ENCODE results near the gene DCTN1. TPM values are rescaled to one million over a fixed set of nuclear protein-coding genes. Genes with fewer than 3 reads are reported as not detected.
A peak's percentile ranks its signal among the peaks of the same experiment; 100 is the strongest.
"Not testable (repeated sequence)": the region's sequence is repeated elsewhere in the genome, so short reads cannot be mapped to it uniquely, and the experiment has no call there.

Gene DCTN1
- total RNA-seq = 10 to 100 TPM; 94.4 to 97.7 (median 97.6) TPM

GRCh38 chr2:74379851-74380789, at the start of gene DCTN1:
Gene DCTN1 (minus strand): TSS chr2:74380311. CDS start chr2:74380037, 274 bp downstream.
- Mint-ChIP-seq H3K4me1 (ENCODE audit: low read depth) (peaks cover 30% of the 10 kb centered on the region), H3K27me3 (ENCODE audit: low read depth) (no peaks in the 10 kb centered on the region)
- peak; percentile 58 to 84 for ATAC-seq

GRCh38 chr2:74428675-74429074, 48.6 kb upstream of the DCTN1 start:
- ATAC-seq (no peak), DNase-seq (no peak)
- H3K4me1 Mint-ChIP-seq (ENCODE audit: low read depth) = no peaks in the 10 kb centered on the region

More at GRCh38 chr2:74379851-74380789, at the start of gene DCTN1:
- Mint-ChIP-seq H3K9me3 (no peaks in the 10 kb centered on the region), H3K36me3 (ENCODE audit: insufficient read depth) (peaks cover 29% of the 10 kb centered on the region), H3K4me3 (peak within 1 kb of the TSS; percentile 42)
- peak; percentile 15 for DNase-seq

GRCh38 chr2:74427551-74427950, 47.4 kb upstream of the DCTN1 start:
- Mint-ChIP-seq H3K36me3 (ENCODE audit: insufficient read depth) (peaks cover 6% of the 10 kb centered on the region), H3K4me1 (ENCODE audit: low read depth) (peaks cover 5% of the 10 kb centered on the region), H3K27me3 (ENCODE audit: low read depth) (no peaks in the 10 kb centered on the region), H3K4me3 (no peak overlapping the region), H3K9me3 (no peaks in the 10 kb centered on the region)
- ATAC-seq (no peak), DNase-seq (no peak)

More at GRCh38 chr2:74428675-74429074, 48.6 kb upstream of the DCTN1 start:
- no peak overlapping the region for H3K4me3 Mint-ChIP-seq
- H3K27me3 Mint-ChIP-seq (ENCODE audit: low read depth) = no peaks in the 10 kb centered on the region
- H3K36me3 Mint-ChIP-seq (ENCODE audit: insufficient read depth) = peaks cover 6% of the 10 kb centered on the region
- no peaks in the 10 kb centered on the region for H3K9me3 Mint-ChIP-seq

DNA sequence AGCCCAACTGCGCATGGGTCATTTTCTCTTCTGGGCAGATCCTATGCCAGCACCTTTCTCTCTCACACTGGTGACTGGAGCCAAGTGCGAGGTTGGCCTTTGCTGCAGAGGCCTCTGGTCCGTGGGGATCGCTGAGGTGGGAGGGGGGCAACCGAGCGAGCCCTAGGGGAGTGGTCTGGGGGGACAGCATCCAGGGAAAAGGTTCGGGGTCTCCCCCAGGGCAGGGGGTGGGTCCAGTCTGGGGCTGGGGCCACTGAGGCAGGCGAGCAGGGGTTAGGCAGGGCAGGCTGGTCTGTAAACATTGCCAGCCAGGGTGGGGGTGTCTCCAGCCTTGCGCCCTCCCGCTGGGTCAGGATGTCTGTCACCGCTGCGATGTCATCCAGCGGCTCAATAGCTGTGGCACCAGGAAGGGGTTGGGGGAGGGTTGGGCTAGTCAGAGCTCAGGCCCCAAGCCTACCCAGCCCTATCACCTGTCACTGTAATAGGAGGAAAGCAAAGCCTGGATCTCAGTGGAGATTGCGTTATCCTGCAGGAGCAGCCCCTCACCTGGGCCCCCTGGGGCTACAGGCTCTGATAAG, 46.2 kb upstream of the DCTN1 start:
- ATAC-seq = no peak
- DNase-seq = no peak
- H3K4me1 Mint-ChIP-seq (ENCODE audit: low read depth) = peaks cover 14% of the 10 kb centered on the region
- H3K27me3 Mint-ChIP-seq (ENCODE audit: low read depth) = no peaks in the 10 kb centered on the region
- H3K4me3 Mint-ChIP-seq = no peak overlapping the region
- H3K36me3 Mint-ChIP-seq (ENCODE audit: insufficient read depth) = peaks cover 6% of the 10 kb centered on the region
- no peaks in the 10 kb centered on the region for H3K9me3 Mint-ChIP-seq

DNA sequence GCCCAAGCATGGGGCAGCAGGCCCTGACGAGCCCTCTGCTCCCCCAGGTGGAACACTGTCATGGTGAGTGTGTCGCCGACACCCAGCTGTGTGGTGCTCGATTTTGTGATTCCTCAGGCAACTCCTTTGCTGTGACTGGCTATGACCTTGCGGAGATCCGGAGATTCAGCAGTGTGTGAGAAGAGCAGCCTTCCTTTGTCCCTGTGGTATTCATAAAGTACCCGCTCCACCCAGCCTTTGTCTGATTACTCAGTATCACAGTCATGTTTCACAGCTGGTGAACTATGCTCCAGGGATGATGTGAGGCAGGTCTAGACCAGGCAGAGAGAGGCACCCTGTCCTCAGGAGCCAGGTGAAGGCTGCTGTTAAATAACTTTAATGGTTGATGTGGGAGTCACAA, 45.4 kb upstream of the DCTN1 start:
- DNase-seq (no peak), ATAC-seq (no peak)
- H3K27me3 Mint-ChIP-seq (ENCODE audit: low read depth) = no peaks in the 10 kb centered on the region
- H3K4me3 Mint-ChIP-seq = no peak overlapping the region
- H3K4me1 Mint-ChIP-seq (ENCODE audit: low read depth) = peaks cover 19% of the 10 kb centered on the region
- no peaks in the 10 kb centered on the region for H3K9me3 Mint-ChIP-seq
- peaks cover 6% of the 10 kb centered on the region for H3K36me3 Mint-ChIP-seq (ENCODE audit: insufficient read depth)

- Mint-ChIP-seq H3K27me3 (ENCODE audit: low read depth) (no peaks in the 10 kb centered on the region), H3K4me1 (ENCODE audit: low read depth) (peaks cover 24% of the 10 kb centered on the region), H3K9me3 (no peaks in the 10 kb centered on the region), H3K4me3 (no peak overlapping the region), H3K36me3 (ENCODE audit: insufficient read depth) (peaks cover 6% of the 10 kb centered on the region)
- DNase-seq (no peak), ATAC-seq (no peak)
Measured at GRCh38 chr2:74424995-74425406, 44.9 kb upstream of the DCTN1 start.

- Mint-ChIP-seq H3K9me3 (no peaks in the 10 kb centered on the region), H3K27me3 (ENCODE audit: low read depth) (no peaks in the 10 kb centered on the region), H3K4me3 (no peak overlapping the region), H3K4me1 (ENCODE audit: low read depth) (peaks cover 26% of the 10 kb centered on the region), H3K36me3 (ENCODE audit: insufficient read depth) (peaks cover 6% of the 10 kb centered on the region)
- no peak for ATAC-seq
- DNase-seq = no peak
Measured at GRCh38 chr2:74424139-74424992, 44.3 kb upstream of the DCTN1 start.

DNA sequence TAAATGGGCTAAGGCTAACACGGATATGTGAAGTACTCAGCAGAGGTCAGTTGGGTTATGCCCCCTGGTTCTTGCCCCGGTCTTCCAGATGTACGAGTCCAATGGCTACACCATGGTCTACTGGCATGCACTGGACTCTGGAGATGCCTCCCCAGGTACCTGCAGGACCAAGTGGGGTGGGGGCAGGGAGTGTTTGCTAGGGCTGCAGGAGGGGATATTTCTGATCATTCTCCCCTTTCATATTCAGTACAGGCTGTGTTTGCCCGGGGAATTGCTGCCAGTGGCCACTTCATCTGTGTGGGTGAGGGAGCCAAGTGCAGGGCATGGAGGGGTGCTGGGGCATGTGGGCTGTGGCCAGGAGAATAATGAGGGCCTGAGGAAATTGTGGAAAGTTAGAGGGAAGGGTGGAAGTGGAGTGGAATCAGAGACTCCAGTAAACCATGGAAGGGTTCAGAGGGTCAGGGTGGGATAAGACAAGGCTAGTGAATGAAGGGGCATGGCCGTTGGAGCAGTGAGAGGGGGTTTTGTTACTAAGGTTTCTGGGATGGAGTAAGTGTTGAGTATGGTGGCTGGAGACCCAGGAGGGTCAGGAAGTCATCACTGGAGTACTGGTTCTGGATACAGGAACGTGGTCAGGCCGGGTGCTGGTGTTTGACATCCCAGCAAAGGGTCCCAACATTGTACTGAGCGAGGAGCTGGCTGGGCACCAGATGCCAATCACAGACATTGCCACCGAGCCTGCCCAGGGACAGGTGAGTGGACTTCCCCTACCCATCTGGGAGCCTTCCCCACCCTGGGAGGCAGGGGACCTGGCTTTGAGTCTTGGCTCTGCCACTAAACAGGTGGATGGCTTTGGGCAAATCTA, 43.4 kb upstream of the DCTN1 start:
- Mint-ChIP-seq H3K4me3 (peak overlapping the region; percentile 91), H3K4me1 (ENCODE audit: low read depth) (peaks cover 26% of the 10 kb centered on the region), H3K9me3 (no peaks in the 10 kb centered on the region), H3K36me3 (ENCODE audit: insufficient read depth) (peaks cover 6% of the 10 kb centered on the region), H3K27me3 (ENCODE audit: low read depth) (no peaks in the 10 kb centered on the region)
- no peak for ATAC-seq
- no peak for DNase-seq

DNA sequence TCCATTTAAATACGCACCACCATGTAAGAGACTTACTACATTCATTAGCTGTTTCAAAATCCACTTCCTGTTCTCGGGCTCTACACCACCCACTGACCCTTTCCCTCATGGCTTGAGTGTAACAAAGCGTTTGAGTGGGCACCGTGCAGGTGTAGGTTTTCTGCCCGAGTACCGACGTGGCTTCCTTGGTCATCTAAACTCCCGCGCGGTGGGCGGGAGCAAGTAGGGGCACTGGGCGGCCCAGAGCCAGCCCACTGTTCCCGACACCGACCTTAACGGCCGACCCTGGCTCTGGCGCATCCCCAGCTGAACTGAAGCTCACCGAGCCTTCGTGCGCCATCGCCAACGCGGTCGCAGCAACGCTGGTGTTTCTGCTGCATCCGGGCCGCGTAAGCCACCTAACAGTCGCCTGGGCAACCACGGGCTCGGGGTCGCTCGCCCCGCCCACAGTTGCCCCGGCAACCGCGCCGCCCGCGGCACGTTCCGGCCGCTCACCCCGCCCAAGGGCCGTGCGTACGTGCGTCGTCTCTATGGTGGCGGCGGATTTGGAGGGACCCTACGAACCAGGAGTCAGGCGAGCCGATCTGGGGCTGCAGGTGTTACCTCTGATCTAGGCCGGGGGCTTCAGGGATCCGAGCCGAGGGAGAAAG, 41.2 kb upstream of the DCTN1 start, which contains the start of the genes C2orf81 and WDR54:
Gene C2orf81, minus strand, starts transcription at position 399 of the 650 bp plus-strand sequence. Its CDS starts 59 bp downstream, at position 340.
Gene WDR54, plus strand, starts transcription at position 510 of the 650 bp plus-strand sequence. CDS start 424 bp downstream, outside the sequence.
- ATAC-seq = peak; percentile 98
- H3K9me3 Mint-ChIP-seq = no peaks in the 10 kb centered on the region
- no peaks in the 10 kb centered on the region for H3K27me3 Mint-ChIP-seq (ENCODE audit: low read depth)
- peaks cover 6% of the 10 kb centered on the region for H3K36me3 Mint-ChIP-seq (ENCODE audit: insufficient read depth)
- H3K4me1 Mint-ChIP-seq (ENCODE audit: low read depth) = peaks cover 26% of the 10 kb centered on the region
- peak; percentile 92 for DNase-seq
- peak within 1 kb of the TSS; percentile 91 for H3K4me3 Mint-ChIP-seq

DNA sequence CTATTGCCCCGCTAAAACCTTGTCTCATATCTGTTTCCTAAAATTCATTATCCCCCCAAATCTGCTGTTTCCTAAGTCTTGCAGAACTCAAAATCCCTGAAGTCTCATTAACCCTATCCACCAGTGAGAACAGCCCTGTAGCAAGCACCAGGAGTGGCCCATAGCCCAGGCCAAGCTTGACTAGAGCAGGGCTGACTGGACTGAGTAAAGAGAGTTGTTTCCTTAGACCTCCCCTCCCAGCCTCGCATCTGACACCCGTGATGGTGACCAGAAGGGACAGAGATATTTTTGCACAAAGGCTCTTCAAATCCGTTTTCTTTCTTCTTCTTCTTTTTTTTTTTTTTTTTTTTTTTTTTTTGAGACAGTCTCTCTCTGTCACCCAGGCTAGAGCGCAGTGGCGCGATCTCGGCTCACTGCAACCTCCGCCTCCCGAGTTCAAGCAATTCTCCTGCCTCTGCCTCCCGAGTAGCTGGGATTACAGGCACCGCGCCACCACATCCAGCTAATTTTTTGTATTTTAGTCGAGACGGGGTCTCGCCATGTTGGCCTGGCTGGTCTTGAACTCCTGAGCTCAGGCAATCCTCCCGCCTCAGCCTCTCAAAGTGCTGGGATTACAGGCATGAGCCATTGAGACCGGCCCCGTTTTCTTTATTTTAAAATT, 40.5 kb upstream of the DCTN1 start:
- Mint-ChIP-seq H3K4me3 (peak overlapping the region; percentile 91), H3K4me1 (ENCODE audit: low read depth) (peaks cover 33% of the 10 kb centered on the region)
- not testable (repeated sequence) for H3K36me3 Mint-ChIP-seq (ENCODE audit: insufficient read depth); H3K27me3 Mint-ChIP-seq (ENCODE audit: low read depth); DNase-seq; H3K9me3 Mint-ChIP-seq; ATAC-seq

- DNase-seq (no peak), ATAC-seq (no peak)
- Mint-ChIP-seq H3K36me3 (ENCODE audit: insufficient read depth) (peaks cover 2% of the 10 kb centered on the region), H3K9me3 (no peaks in the 10 kb centered on the region), H3K4me1 (ENCODE audit: low read depth) (peaks cover 36% of the 10 kb centered on the region), H3K27me3 (ENCODE audit: low read depth) (no peaks in the 10 kb centered on the region), H3K4me3 (peak overlapping the region; percentile 33)
Measured at GRCh38 chr2:74420006-74420405, 39.9 kb upstream of the DCTN1 start.

- H3K9me3 Mint-ChIP-seq = no peaks in the 10 kb centered on the region
- H3K27me3 Mint-ChIP-seq (ENCODE audit: low read depth) = peaks cover 2% of the 10 kb centered on the region
- no peak for ATAC-seq
- peaks cover 38% of the 10 kb centered on the region for H3K4me1 Mint-ChIP-seq (ENCODE audit: low read depth)
- no peaks in the 10 kb centered on the region for H3K36me3 Mint-ChIP-seq (ENCODE audit: insufficient read depth)
- DNase-seq = no peak
- no peak overlapping the region for H3K4me3 Mint-ChIP-seq
Measured at GRCh38 chr2:74419345-74419744, 39.2 kb upstream of the DCTN1 start.
